OCI-LY1 (cell line): Measurements from ENCODE around the gene MIF4GD.
A peak's percentile ranks its signal among the peaks of the same experiment; 100 is the strongest.

Source experiments
- H2AFZ ChIP-seq: fragments of 200-600 bp; sonication (generic), shearing (Covaris generic); 2 replicates; pipeline ENCODE4 v1.6.0; 2014; ENCODE audit warnings: antibody characterized with exemption, mild to moderate bottlenecking, low read length
- H3F3A ChIP-seq: fragments of 200-600 bp; sonication (generic), shearing (Covaris generic); 2 replicates; pipeline ENCODE4 v1.6.0; 2014; ENCODE audit warnings: mild to moderate bottlenecking, antibody characterized with exemption, low read length, moderate library complexity; ENCODE audit not compliant: insufficient read depth
- H3K27ac ChIP-seq: fragments of 200-600 bp; sonication (generic); 2 replicates; pipeline ENCODE4 v1.5.1; 2014; ENCODE audit warnings: low read length, mixed run types, mild to moderate bottlenecking, low read depth; ENCODE audit not compliant: poor library complexity, severe bottlenecking
- H3K27me3 ChIP-seq: fragments of 200-600 bp; sonication (generic); 2 replicates; pipeline ENCODE4 v1.6.0; 2014; ENCODE audit warnings: antibody characterized with exemption, mild to moderate bottlenecking, low read length, moderate library complexity; ENCODE audit not compliant: insufficient read depth
- H3K36me3 ChIP-seq: fragments of 200-600 bp; sonication (generic); 2 replicates; pipeline ENCODE4 v1.6.1; 2014; ENCODE audit warnings: mild to moderate bottlenecking, antibody characterized with exemption, low read length, moderate library complexity, mixed read lengths; ENCODE audit not compliant: insufficient read depth
- H3K4me1 ChIP-seq: fragments of 200-600 bp; sonication (generic); 2 replicates; pipeline ENCODE4 v1.5.1; 2014; ENCODE audit warnings: mild to moderate bottlenecking, low read length, moderate library complexity; ENCODE audit not compliant: insufficient read depth, severe bottlenecking
- H3K4me2 ChIP-seq: fragments of 200-600 bp; sonication (generic), shearing (Covaris generic); 2 replicates; pipeline ENCODE4 v1.6.1; 2014; ENCODE audit warnings: low read length
- H3K4me3 ChIP-seq: fragments of 200-600 bp; sonication (generic); 2 replicates; pipeline ENCODE4 v1.5.1; 2014; ENCODE audit warnings: low read length, low read depth, mild to moderate bottlenecking, mixed read lengths; ENCODE audit not compliant: poor library complexity, severe bottlenecking
- H3K79me2 ChIP-seq: fragments of 200-600 bp; shearing (Covaris generic); 2 replicates; pipeline ENCODE4 v1.6.1; 2016; ENCODE audit warnings: mixed run types, low read length, mixed read lengths; ENCODE audit not compliant: insufficient read depth
- H3K9ac ChIP-seq: fragments of 200-600 bp; sonication (generic), shearing (Covaris generic); 2 replicates; pipeline ENCODE4 v1.6.1; 2014; ENCODE audit warnings: mild to moderate bottlenecking, low read length, mixed read lengths
- H3K9me2 ChIP-seq: fragments of 200-600 bp; sonication (generic), shearing (Covaris generic); 2 replicates; pipeline ENCODE4 v1.6.1; 2014; ENCODE audit warnings: low read depth, mild to moderate bottlenecking, low read length, mixed read lengths
- H3K9me3 ChIP-seq: fragments of 200-600 bp; shearing (Covaris generic); 2 replicates; pipeline ENCODE4 v1.6.1; 2014; ENCODE audit warnings: low read length, mixed read lengths
- H4K20me1 ChIP-seq: fragments of 200-600 bp; sonication (generic), shearing (Covaris generic); 2 replicates; pipeline ENCODE4 v1.6.0; 2016; ENCODE audit warnings: mild to moderate bottlenecking, low read length; ENCODE audit not compliant: insufficient read depth
- CTCF ChIP-seq: fragments of 200-600 bp; sonication (generic), shearing (Covaris generic); IDR thresholded peaks from 2 replicates; pipeline ENCODE4 v1.5.1; 2017; ENCODE audit warnings: mild to moderate bottlenecking, antibody characterized with exemption, low read length, moderate library complexity, mixed read lengths
- EZH2 ChIP-seq: fragments of 200-600 bp; sonication (generic), shearing (Covaris generic); IDR thresholded peaks from 2 replicates; pipeline ENCODE4 v1.8.0; 2017; ENCODE audit warnings: borderline replicate concordance, mixed run types, mild to moderate bottlenecking, antibody characterized with exemption, low read length, moderate library complexity, mixed read lengths

The MIF4GD gene

GRCh38 chr17:75241502-75241901 lies 29.5 kb downstream of the MIF4GD start:
- Histone ChIP-seq H3K4me3 (no peak overlapping the region), H2AFZ (no peak overlapping the region), H3K36me3 (peaks cover 83% of the 10 kb centered on the region), H3K27ac (peak overlapping the region; percentile 94), H3K9me2 (no peaks in the 10 kb centered on the region), H3K27me3 (no peaks in the 10 kb centered on the region), H3K79me2 (no peaks in the 10 kb centered on the region), H4K20me1 (no peaks in the 10 kb centered on the region), H3K4me2 (no peak overlapping the region), H3K9ac (no peak overlapping the region; the same call in 1 of the 2 replicates), H3K9me3 (no peaks in the 10 kb centered on the region), H3F3A (peaks cover 8% of the 10 kb centered on the region), H3K4me1 (peaks cover 52% of the 10 kb centered on the region)
- TF ChIP-seq CTCF (no peak), EZH2 (no peak)

- Histone ChIP-seq H3K9ac (no peak overlapping the region; the same call in 1 of the 2 replicates), H3K4me2 (no peak overlapping the region), H3F3A (peaks cover 11% of the 10 kb centered on the region), H4K20me1 (no peaks in the 10 kb centered on the region), H3K9me3 (no peaks in the 10 kb centered on the region), H3K79me2 (no peaks in the 10 kb centered on the region), H3K27me3 (no peaks in the 10 kb centered on the region), H3K4me1 (peaks cover 48% of the 10 kb centered on the region), H3K9me2 (no peaks in the 10 kb centered on the region), H2AFZ (no peak overlapping the region), H3K4me3 (no peak overlapping the region), H3K27ac (peak overlapping the region; percentile 94), H3K36me3 (peaks cover 83% of the 10 kb centered on the region)
- TF ChIP-seq EZH2 (no peak), CTCF (no peak)
Measured at GRCh38 chr17:75241143-75241430, 29.9 kb downstream of the MIF4GD start.

GRCh38 chr17:75240394-75241142 lies 30.5 kb downstream of the MIF4GD start:
- H3K27me3 ChIP-seq, result no peaks in the 10 kb centered on the region
- TF ChIP-seq CTCF (peak; percentile 100), EZH2 (no peak)
- H3K36me3 ChIP-seq, result peaks cover 83% of the 10 kb centered on the region
- no peaks in the 10 kb centered on the region for H3K9me2 ChIP-seq
- no peak overlapping the region for H2AFZ ChIP-seq
- H3K79me2 ChIP-seq, result no peaks in the 10 kb centered on the region
- no peaks in the 10 kb centered on the region for H3K9me3 ChIP-seq
- H3K9ac ChIP-seq, result no peak overlapping the region; the same call in 1 of the 2 replicates
- H3F3A ChIP-seq, result peaks cover 11% of the 10 kb centered on the region
- peaks cover 43% of the 10 kb centered on the region for H3K4me1 ChIP-seq
- no peak overlapping the region for H3K4me2 ChIP-seq
- no peaks in the 10 kb centered on the region for H4K20me1 ChIP-seq
- H3K27ac ChIP-seq, result peak overlapping the region; percentile 94
- H3K4me3 ChIP-seq, result no peak overlapping the region
